ENCODE measurements around the gene HSD3B7.

- TF ChIP-seq POLR2A (IDR thresholded peaks at IDR 0.05) (no peak), EP300 (IDR thresholded peaks at IDR 0.05) (no peak), CTCF (IDR thresholded peaks at IDR 0.05) (no peak)
These were observed 13.7 kb upstream of the HSD3B7 start for GRCh38 chr16:30971298-30971697.
